ENCODE data around the gene ARHGEF12. TPM values are rescaled to one million over a fixed set of nuclear protein-coding genes. Genes with fewer than 3 reads are reported as not detected.

The ARHGEF12 gene
- total RNA-seq, 1 donor from 2014 or later = 138 TPM

DNA sequence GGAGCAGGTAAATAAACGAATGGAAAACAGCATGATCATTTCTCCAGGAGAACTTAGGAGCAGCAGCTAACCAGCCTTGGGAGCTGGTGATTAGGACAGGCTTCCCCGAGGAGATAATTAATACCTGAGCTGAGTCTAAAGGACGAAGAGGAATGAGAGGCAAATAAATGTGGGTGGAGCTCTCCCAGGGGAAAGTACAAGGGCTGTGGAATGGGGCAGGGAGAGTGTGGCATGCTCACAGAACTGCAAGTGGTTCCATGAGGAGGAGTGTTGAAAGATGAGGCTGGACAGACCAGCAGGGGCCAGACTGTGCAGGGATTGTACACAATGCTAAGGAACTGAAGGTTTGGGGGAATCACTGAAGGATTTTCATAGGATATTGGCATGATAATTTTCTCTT is 25.3 kb upstream of the ARHGEF12 start:
- DNase-seq (ENCODE audit: low spot score) = no peak
- intact Hi-C loops (cut with DNase I) = no loop called here

DNA sequence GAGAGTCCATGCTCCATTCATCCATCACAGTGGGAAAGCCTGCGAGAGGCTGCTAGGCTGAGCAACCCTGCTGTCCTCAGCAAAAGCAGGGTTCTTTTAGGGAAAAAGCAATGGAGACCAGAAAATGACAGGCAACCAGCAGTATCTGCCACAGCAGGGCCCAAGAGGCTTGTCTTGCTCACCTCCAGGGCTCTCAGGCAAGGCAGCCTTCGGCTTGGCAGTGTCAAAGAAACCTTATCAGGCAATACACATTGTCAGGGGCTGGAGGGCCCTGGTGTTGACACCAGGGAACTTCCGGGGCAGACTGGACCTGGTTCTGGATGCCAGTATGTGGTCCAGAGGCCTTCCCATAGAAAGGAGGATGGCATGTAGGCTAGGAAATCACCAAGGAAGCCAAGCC is 21.4 kb upstream of the ARHGEF12 start:
- DNase-seq (ENCODE audit: low spot score) = no peak
- intact Hi-C loops (cut with DNase I) = no loop called here

DNA sequence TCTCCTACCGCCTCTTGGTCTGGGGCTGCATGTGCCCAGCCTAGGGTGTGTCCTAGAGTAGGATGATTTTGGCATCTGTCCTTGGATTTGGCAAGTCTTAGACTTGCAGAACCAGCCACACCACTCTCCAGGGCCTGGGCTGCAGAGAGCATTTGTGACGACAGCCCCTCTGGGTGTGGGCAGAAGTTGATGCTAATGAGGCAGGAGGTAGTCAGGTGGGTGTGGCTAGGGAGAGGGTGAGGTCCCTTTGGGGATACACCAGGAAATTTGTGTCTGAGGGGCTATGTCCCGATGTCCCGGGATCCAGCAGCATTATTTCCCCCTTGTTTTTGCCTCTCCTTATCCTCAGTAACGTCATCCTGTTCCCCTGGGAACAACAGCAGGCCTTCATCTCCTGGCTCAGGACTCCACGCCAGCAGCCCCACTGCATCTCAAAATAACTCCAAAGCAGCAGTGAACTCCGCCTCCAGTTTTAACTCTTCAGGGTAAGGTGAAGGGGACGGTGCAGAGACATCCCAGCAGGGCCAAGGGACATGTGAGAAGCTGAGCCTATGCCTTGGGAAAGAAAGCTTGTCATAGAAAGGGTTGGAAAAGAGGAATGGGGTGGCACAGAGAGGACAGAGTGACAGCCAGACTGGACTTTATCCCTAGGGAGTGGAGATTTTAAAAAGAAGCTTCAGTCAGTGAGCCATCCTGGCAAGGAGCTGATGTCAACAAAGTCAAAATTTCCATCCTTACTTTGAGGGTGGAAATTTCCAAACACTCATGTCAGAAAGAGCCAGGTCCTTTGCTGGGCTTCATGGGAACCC is 19.1 kb upstream of the ARHGEF12 start:
- intact Hi-C loops (cut with DNase I) = no loop called here
- no peak for DNase-seq (ENCODE audit: low spot score)

DNA sequence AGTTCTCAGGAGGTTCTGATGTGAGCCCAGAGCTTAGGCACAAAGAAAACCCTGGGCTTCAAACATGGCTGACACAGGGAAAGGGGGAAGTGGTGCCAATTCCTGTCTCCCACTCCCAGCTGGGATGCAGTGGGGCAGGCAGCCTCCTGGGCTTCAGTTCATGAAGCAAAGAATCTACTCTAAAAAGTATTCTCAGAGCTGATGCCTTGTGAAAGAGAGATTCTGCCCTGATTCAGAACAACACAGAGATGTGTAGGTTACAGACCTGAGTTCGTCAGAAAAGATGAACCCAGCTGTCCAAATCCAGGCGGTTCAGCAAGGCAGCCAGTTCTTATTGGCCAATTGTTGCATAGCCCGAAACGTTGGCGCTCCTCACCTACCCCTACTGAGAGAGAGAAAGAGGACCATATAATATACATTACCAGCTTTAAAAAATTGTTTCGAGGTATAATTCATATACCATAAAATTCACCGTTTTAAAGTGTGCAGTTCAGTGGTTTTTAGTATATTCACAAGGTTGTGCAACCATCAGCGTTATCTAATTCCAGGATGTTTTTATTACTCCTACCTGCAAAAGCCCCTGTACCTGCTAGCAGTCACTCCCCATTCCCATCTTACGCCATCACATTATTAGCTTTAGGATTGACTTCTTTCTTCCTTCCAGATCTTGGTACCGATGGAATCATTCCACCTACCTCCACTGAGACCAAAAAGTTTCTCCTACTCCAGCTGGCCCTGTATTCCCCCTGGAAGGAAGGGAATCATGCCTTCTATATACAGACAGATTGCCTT is 18.3 kb upstream of the ARHGEF12 start:
- no peak for DNase-seq (ENCODE audit: low spot score)

DNA sequence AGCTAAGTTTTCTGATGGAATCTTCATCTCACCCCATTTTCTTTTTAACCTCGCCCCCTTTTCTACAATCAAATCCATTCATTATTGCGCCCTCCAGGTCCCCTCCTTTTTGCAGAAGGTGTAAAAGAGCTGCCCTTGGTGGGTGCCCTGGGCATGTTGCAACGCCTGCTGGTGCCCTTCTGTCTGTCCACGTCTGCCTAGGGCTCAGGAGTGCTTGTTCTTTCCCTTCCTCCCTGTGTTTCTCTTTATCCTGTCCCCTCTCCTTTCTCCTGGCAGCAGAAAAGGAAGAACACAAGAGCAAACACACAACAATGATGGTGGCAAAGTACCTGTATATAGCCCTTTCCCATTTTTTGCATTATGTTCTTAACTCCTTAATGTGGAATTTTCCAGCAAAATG is 17.3 kb upstream of the ARHGEF12 start:
- intact Hi-C loops (cut with DNase I) = no loop called here
- DNase-seq (ENCODE audit: low spot score) = no peak

More for the DNA sequence above, 18.3 kb upstream of the ARHGEF12 start:
- intact Hi-C loops (cut with DNase I) = no loop called here

DNA sequence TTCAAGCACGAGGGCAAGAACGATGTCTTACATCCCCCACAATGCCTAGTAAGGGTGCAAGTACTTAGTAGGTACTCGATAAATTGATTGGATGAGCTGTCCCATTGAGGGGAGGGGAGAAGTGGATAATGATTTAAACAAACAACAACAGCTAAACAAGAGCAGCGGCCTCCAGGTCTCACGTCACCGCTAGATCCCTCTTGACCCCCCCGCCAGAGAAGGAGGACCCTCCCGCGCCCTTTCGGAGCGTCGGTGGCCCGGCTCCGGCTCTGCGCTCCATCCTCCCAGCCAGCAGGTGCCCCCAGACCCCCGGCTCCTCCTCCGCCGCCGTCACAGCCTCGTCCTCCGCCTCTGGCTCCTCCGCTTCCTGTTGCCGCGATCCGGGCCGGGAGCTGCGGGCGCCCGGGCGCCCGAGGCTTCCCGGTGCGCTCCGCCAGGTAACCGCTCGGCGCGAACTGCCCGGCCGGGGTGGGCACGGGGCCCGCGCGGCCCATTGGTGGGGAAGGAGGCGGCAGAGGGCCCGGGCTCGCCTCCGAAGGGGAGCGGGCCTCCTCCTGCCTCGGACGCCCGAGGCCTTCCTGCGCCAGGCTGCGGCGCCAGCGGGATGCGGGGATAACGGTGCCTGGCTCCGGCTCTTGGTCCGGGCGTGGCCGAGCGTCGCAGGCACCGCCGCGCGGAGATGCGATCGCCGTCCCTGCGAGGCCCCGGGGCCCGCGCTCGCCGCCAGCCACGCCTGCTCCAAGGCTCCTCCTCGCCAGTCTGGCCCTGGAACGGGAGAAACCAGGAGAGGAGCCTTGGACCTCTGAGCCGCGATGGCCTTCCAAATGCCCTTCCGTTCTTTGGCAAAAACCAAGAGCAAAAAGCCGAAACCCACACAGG is 11.0 kb upstream of the ARHGEF12 start, which contains the start of gene TLCD5:
TLCD5 (plus strand) TSS at position 368 of the 879 bp plus-strand sequence. CDS start 2,143 bp downstream, outside the sequence.
- intact Hi-C loops (cut with DNase I) = no loop called here
- DNase-seq (ENCODE audit: low spot score) = no peak

DNA sequence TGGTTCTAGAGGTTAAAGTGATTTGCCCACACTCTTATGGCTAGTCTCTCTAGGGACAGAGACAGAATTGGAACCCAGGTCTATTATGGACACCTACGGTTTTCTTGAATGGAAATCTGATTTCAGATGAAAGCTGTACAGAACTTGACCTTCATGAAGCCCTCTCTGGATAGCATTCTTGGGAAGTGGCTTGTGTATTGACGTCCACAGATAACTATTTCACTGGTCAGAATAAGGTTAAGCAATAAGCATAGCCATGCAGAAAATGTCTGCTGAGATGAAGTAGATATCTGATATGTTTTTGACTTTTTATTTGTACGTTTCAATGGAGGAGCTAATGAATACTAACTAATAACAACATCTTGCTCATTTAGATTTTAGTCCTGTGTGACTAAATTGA is 10.0 kb upstream of the ARHGEF12 start:
- no peak for DNase-seq (ENCODE audit: low spot score)
- intact Hi-C loops (cut with DNase I) = no loop called here

DNA sequence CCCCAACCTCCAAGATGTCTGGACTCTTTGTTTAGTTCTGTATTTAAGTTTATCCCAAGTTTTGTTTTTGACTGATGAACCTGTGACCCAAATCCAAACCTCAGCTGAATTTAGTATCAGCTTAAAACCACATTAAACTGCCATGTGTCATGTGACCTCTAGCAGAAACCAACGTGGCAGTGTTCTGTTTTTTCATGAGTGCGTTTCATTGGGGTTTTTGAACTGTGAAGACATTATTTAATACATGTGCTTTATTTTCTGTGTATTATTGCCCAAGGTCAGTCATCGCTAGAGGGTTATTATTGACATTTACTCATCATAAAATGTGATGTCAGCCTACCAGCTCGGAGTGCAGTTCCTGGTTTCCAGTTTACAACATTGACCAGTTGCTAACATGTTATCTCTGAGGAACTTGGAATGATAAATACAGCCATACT is 9.3 kb upstream of the ARHGEF12 start:
- intact Hi-C loops (cut with DNase I) = no loop called here
- no peak for DNase-seq (ENCODE audit: low spot score)

DNA sequence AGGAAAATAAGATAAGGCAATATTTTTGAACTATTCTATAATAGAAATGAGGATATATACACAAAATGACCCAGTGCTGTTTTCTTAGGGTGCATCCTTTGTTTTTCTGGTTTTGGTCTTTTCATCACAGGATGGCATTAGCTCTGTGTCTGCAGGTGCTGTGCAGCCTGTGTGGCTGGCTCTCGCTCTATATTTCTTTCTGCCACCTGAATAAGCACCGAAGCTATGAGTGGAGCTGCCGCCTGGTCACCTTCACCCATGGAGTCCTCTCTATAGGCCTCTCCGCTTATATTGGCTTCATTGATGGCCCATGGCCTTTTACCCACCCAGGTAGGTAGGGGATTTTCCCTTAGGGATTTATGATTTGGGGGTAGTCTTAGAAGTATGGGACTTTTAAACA is 8.9 kb upstream of the ARHGEF12 start:
- intact Hi-C loops (cut with DNase I) = no loop called here
- no peak for DNase-seq (ENCODE audit: low spot score)

DNA sequence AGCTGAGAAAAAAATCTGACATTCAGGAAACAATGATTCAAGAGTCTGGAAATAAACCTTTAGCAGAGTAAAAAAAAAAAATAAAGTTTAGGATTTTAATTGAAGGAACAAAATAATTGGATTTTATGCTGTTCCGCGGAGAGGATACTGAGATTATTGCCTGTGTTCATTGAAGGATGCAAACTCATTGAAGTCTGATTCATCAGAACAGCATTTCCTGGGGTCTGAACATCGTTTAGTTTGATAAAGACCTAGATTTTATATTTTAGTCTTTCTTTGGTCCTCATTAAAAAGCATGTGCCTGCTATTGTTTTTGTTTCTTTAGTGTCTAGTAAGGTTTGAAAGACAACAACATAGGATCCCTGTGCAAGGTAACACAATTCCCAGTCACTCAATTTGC is 6.7 kb upstream of the ARHGEF12 start:
- intact Hi-C loops (cut with DNase I) = no loop called here
- DNase-seq (ENCODE audit: low spot score) = no peak

DNA sequence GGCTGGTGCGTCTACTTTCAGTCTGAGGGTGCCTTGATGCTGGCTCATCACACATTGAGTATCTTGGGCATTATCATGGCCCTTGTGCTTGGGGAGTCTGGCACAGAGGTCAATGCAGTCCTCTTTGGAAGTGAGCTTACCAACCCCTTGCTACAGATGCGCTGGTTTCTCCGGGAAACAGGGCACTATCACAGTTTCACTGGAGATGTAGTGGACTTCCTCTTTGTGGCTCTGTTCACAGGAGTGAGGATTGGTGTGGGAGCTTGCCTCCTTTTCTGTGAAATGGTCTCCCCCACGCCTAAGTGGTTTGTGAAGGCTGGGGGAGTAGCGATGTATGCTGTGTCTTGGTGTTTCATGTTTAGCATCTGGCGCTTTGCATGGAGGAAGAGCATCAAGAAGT is 6.2 kb upstream of the ARHGEF12 start:
- intact Hi-C loops (cut with DNase I) = no loop called here
- no peak for DNase-seq (ENCODE audit: low spot score)

DNA sequence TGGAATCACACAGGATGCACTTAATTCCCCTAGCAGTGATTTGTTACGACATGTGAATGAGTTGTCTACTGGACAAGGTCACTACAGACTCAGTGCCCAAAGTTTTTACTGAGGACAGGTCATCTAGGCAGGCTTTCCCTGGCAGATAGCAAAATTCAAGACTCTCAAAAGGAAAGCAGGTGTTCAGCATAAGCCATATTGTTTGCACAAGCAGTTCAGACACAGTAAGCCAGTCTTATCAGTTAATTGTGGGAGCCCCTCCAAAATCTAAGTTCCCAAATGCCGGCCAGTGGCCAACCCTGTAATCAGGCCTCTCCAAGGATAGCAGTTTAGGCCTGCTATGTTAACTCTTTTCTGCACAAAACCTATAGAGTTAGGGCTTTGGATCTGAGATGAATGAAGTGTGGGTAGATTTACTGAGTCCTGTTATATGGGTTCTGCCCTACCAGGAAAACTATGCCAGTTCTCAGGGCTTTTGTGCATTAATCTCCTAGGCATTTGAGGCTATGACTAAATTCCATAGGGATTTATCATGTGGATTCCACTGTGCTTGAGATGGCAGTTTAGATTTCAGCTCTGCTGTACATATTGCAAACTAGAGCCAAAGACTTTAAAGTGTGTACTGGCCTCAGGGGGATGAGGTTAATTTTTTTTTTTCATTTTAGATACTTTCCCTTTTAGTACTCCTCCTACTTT is 4.8 kb upstream of the ARHGEF12 start:
- intact Hi-C loops (cut with DNase I) = no loop called here

DNA sequence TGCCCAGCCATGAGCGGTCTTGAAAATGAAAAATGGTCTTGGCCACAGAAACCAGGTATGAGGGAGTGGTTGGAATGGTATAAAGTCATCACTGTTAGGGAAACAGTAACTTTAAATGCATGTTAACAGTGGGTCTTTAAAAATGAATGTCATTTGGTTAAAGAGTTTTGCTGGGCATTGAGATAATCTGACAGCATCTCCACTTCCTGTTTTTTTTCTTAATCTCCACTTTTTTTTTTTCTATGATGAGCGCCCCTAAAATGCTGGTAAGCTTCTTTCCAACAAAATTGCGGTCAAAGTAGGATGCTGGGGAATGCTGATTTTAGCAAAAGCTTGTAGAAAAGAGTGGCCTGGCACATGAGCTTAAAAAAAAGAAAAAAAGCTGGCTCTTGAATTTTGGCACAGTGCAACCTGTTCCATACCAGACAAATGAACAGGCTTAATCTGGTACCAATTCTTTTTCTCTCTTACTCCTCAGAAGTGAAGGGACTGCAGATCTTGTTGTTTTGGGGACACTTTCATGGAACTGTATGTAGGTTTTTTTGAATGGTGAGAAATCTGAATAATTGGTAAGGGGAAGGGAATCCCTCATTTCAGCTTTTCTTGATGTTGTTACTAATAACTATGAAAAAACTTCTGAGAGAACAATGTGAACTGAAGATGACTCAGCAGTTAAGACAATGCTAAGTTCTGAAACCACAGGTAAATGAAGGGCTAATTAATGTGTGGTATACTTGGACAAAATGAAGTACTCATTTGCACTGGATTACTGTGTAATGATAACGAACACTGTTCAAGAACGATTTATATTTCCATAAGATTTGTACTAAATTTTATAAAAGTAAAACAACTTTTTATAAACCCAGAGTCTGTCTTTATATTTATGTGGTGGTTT is 3.1 kb upstream of the ARHGEF12 start:
- no peak for DNase-seq (ENCODE audit: low spot score)
- intact Hi-C loops (cut with DNase I) = no loop called here

More for the DNA sequence above, 4.8 kb upstream of the ARHGEF12 start:
- DNase-seq (ENCODE audit: low spot score) = no peak

DNA sequence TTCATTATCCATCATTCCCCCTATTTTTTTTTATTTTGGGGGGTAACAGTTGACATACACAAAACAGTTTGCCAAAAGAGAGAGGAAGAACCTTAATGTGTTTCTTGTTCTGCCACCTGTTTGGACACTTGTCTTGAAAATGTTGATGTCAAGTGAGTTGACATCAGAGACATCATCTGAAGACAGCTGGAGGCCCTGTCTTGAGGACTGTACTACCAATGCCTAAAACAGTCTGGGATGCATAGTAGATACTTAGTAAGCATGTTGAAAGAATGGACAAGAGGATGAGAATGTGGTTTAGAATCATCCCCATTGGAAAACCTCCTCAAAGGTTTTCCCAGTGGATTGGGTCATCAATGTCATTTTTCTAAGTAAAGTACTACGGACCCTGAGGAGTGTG is 2.4 kb upstream of the ARHGEF12 start:
- no peak for DNase-seq (ENCODE audit: low spot score)
- intact Hi-C loops (cut with DNase I) = no loop called here

DNA sequence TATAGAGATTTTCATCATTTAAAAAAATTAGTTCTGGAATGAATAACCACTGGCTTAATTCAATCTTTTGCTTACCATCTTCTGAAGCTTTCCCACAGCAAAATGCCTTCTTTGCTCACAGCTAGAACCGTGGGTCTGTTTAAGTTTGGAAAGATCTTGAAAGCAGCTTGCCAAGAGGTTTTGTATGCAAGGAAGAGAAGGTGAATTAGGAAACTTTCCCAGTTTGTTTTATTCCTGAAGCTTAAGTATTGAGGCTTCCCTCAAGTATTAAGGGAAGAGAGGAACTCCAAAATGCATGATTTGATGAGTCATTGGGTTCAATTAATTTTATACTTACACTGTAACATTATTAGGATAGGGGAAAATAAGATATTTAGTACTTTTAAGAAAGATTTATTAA is 1.9 kb upstream of the ARHGEF12 start:
- intact Hi-C loops (cut with DNase I) = no loop called here
- no peak for DNase-seq (ENCODE audit: low spot score)

DNA sequence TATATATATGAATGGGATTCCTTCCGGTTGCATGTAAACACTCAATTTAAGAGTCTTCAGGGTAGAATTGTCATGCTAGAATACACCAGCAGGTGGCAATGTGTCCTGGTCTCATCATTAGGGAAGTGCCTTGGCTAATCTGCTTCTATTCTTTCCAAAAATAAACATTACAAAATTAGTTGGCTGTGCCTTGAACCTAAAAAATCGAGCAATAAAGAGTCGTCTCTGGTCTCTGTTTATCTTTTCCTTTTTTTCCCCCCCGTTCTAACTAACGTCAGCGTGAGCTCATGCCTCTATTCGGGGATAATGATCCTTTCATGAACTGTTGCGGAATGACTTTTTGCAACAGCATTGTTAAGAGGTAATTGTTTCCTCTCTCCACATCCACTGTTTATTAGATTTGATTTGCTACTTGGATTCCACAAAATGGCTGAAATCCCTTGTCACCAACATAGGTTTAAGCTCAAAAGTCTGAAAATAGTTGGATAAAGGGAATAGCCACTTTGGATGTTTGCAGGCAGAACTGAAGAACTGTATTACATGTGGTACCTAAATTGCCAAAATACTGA is 1.2 kb upstream of the ARHGEF12 start:
- DNase-seq (ENCODE audit: low spot score) = no peak
- intact Hi-C loops (cut with DNase I) = loop anchor here (5.0 kb wide), 2 partner anchors 152 to 212 kb away; no protein-coding TSS in a partner anchor

DNA sequence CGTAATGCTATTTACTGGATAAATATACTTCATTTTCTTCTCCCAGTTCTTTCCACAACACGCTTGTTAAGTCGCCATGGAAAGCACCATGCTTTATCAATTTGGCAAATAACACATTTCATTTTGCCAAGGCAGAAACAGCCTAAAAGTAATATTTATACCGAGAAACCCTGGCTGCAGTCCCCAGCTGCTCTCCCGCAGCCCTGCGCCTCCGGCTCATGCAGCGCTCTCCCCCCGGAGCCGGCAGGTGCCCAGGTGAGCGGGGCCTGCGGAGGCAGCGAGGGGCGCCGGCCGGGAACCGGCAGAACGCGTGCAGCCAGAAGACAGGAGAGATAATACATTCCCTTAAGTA is 681 bp upstream of the ARHGEF12 start:
- intact Hi-C loops (cut with DNase I) = loop anchor here (5.0 kb wide), 2 partner anchors 152 to 212 kb away; no protein-coding TSS in a partner anchor
- no peak for DNase-seq (ENCODE audit: low spot score)

Measured in cardiac septum (tissue), 1 donor.